Measurements from ENCODE around the gene GINS2. TPM values are rescaled to one million over a fixed set of nuclear protein-coding genes. Genes with fewer than 3 reads are reported as not detected.

Gene GINS2
- total RNA-seq, 2 experiments from 2014 or later, result 49.3 to 61.7 TPM

- no peaks in the 10 kb centered on the region for H3K9me3 Mint-ChIP-seq (ENCODE audit: low read depth)
- no peaks in the 10 kb centered on the region for H3K27me3 Mint-ChIP-seq
- H3K36me3 Mint-ChIP-seq, result peaks cover 17% of the 10 kb centered on the region
- H3K4me3 Mint-ChIP-seq, result no peak overlapping the region
- H3K4me1 Mint-ChIP-seq, result peaks cover 2% of the 10 kb centered on the region
- DNase-seq (no peak), ATAC-seq (no peak)
- H3K27ac Mint-ChIP-seq, result no peak overlapping the region
- CTCF ChIA-PET, result interaction anchor here (1.5 kb wide), 1 partner anchor 213 kb away, joined by 3 read pairs; no protein-coding TSS in a partner anchor
Measured at GRCh38 chr16:85632709-85633437, 55.9 kb downstream of the GINS2 start.

DNA sequence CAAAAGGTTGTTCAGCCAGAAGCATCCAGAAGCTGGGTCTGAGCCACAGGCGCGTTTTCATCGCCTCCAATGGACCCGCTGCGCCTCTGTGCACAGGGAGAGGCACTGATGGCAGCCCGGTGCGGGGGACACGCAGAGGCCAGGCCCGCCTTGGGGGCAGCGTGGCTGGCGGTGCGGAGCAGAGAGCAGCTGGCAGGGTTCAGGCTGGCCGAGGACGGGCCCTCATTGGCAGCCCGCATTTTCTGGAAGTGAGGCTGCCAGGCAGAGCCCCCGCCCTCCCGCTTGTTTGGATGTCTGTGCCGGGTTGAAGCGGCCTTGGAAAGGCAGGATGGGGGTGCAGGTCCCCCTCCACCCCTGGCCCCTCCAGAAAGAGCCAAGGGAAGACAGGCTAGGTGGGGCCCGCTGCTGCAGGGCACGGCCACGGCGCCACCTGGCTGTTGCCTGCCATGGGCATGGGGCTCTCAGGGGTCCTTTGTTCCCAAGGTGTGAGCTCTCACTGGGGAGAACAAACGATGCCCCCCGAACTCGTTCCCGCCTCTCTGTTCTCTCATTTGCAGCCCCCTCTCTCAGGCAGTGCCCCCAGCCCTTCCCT lies 56.9 kb downstream of the GINS2 start:
- no peak for ATAC-seq
- H3K27ac Mint-ChIP-seq, result no peak overlapping the region
- H3K36me3 Mint-ChIP-seq, result peaks cover 17% of the 10 kb centered on the region
- no peaks in the 10 kb centered on the region for H3K9me3 Mint-ChIP-seq (ENCODE audit: low read depth)
- CTCF ChIA-PET, result interaction anchor here (1.3 to 1.5 kb wide), 2 partner anchors 86 to 212 kb away, joined by 3 to 4 read pairs; no protein-coding TSS in a partner anchor
- DNase-seq, result no peak
- H3K4me3 Mint-ChIP-seq, result no peak overlapping the region
- no peaks in the 10 kb centered on the region for H3K27me3 Mint-ChIP-seq
- peaks cover 7% of the 10 kb centered on the region for H3K4me1 Mint-ChIP-seq

DNA sequence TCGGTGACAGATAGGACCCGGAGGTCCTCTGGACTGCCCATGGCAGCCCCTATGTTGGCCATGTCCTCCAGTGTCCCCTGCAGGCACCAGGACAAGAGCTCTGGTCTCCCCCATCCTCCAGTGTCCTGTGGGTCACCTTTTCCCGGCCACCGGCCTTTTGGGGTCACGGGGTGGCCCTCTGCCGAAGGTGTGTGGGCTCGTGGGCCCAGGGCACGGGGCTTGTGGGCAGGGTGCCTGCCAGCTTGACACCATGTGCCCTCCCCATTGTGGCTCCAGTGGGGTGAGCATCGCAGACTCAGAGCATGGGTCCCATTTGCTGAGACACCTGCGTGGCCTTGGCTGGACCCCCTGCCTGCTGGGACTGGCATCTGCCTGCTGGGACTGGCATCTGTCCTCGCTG lies 57.5 kb downstream of the GINS2 start:
- Mint-ChIP-seq H3K27me3 (no peaks in the 10 kb centered on the region), H3K27ac (no peak overlapping the region), H3K4me1 (peaks cover 13% of the 10 kb centered on the region), H3K4me3 (no peak overlapping the region), H3K36me3 (peaks cover 17% of the 10 kb centered on the region), H3K9me3 (ENCODE audit: low read depth) (no peaks in the 10 kb centered on the region)
- ATAC-seq (no peak), DNase-seq (no peak)
- CTCF ChIA-PET, result interaction anchor here (1.3 to 2.2 kb wide), 3 partner anchors 15 to 211 kb away, joined by 3 to 12 read pairs (median 4); no protein-coding TSS in a partner anchor

DNA sequence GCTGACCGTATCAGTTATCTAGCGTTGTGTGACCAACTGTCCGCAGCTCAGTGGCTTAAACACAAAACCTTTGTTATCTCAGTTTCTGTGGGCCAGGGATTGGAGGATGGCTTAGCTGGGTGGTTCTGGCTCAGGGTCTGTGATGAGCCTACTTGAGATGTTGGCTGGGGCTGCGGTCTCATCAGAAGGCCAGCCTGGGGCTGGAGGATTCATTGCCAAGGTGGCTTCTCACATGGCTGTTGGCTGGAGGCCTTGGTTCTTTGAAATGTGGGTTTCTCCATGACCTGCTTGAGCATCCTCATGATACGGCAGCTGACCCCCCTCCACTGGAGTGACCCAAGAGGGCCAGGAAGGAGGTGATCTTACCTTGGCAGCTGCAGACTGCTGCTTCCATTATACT lies 58.9 kb downstream of the GINS2 start:
- no peak for ATAC-seq
- no peaks in the 10 kb centered on the region for H3K9me3 Mint-ChIP-seq (ENCODE audit: low read depth)
- H3K4me3 Mint-ChIP-seq, result no peak overlapping the region
- H3K4me1 Mint-ChIP-seq, result peaks cover 17% of the 10 kb centered on the region
- H3K27ac Mint-ChIP-seq, result no peak overlapping the region
- H3K27me3 Mint-ChIP-seq, result no peaks in the 10 kb centered on the region
- peaks cover 17% of the 10 kb centered on the region for H3K36me3 Mint-ChIP-seq
- CTCF ChIA-PET, result interaction anchor here (1.2 to 2.2 kb wide), 3 partner anchors 14 to 355 kb away, joined by 3 to 12 read pairs (median 3); no protein-coding TSS in a partner anchor
- DNase-seq, result no peak

- Mint-ChIP-seq H3K27me3 (no peaks in the 10 kb centered on the region), H3K36me3 (peaks cover 17% of the 10 kb centered on the region), H3K9me3 (ENCODE audit: low read depth) (no peaks in the 10 kb centered on the region), H3K27ac (no peak overlapping the region), H3K4me3 (no peak overlapping the region), H3K4me1 (peaks cover 17% of the 10 kb centered on the region)
- no peak for ATAC-seq
- no peak for DNase-seq
- CTCF ChIA-PET, result interaction anchor here (1.3 to 2.2 kb wide), 3 partner anchors 13 to 209 kb away, joined by 3 to 12 read pairs (median 4); no protein-coding TSS in a partner anchor
Measured at GRCh38 chr16:85629326-85629725, 59.4 kb downstream of the GINS2 start.

DNA sequence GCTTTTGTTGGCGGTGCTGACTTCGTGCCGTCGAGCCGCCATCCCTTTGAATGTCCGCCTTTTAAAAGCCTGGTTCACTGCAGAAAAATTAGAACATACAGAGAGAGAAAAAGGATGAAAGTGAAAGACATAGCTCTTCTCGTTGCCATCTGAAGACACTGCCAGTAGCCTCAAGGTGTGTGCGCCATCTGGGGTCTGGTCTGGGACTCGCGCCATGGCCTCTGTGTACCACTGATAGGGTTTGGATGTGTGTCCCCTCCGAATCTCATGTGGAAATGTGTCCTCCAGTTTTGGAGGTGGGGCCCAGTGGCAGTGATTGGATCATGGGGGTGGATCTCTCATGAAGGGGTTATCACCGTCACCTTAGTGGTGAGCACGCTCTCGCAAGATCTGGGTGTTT lies 60.1 kb downstream of the GINS2 start:
- Mint-ChIP-seq H3K36me3 (peaks cover 17% of the 10 kb centered on the region), H3K4me3 (no peak overlapping the region), H3K9me3 (ENCODE audit: low read depth) (no peaks in the 10 kb centered on the region), H3K4me1 (peaks cover 17% of the 10 kb centered on the region), H3K27ac (no peak overlapping the region), H3K27me3 (no peaks in the 10 kb centered on the region)
- DNase-seq (no peak), ATAC-seq (no peak)
- CTCF ChIA-PET, result interaction anchor here (0.8 to 3.2 kb wide), 4 partner anchors 13 to 208 kb away, joined by 3 to 30 read pairs (median 4); no protein-coding TSS in a partner anchor

- H3K36me3 Mint-ChIP-seq, result peaks cover 17% of the 10 kb centered on the region
- peaks cover 17% of the 10 kb centered on the region for H3K4me1 Mint-ChIP-seq
- CTCF ChIA-PET, result interaction anchor here (0.8 to 3.2 kb wide), 3 partner anchors 12 to 208 kb away, joined by 3 to 30 read pairs (median 4); no protein-coding TSS in a partner anchor
- no peaks in the 10 kb centered on the region for H3K27me3 Mint-ChIP-seq
- no peaks in the 10 kb centered on the region for H3K9me3 Mint-ChIP-seq (ENCODE audit: low read depth)
- H3K27ac Mint-ChIP-seq, result no peak overlapping the region
- no peak overlapping the region for H3K4me3 Mint-ChIP-seq
- DNase-seq, result no peak
- no peak for ATAC-seq
Measured at GRCh38 chr16:85628265-85628556, 60.5 kb downstream of the GINS2 start.

DNA sequence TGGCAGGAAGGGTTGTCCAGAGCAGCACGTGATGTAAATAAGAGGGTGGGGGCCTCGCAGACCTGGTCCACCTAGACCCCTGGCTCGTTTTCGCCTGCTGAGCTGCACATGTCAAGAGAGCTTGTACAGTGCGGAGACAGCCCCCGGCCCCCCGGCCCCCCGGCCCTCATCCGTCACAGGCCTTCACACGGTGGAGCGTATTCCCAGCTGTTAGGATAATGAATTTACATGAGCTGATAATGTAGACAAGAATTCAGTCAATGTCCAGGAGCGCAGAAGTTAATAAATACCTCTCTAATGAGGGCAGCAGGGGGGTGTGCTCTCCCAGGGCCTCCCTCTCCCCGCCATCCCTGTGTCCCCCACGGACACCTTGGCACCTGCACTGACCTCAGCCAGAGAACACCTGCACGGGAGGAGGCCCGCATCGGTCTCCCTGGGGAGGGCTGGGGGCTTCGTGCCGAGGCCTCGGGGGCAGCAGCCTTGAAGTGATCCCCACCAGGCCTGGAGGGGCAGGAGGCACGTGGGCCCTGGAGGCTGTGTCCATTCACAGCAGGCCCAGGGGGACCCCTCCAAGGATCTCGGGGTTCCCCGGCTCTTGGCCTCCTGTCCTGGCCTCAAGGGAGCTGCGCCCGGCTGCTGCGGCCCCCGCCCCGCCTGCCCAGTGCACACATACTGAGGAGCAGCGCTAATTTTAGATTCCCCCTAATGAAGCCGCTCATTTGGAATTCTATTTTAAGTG lies 61.1 kb downstream of the GINS2 start:
- H3K36me3 Mint-ChIP-seq, result peaks cover 17% of the 10 kb centered on the region
- no peaks in the 10 kb centered on the region for H3K9me3 Mint-ChIP-seq (ENCODE audit: low read depth)
- no peaks in the 10 kb centered on the region for H3K27me3 Mint-ChIP-seq
- CTCF ChIA-PET, result interaction anchor here (0.7 to 3.2 kb wide), 4 partner anchors 12 to 207 kb away, joined by 3 to 30 read pairs (median 4); no protein-coding TSS in a partner anchor
- H3K4me1 Mint-ChIP-seq, result peaks cover 17% of the 10 kb centered on the region
- H3K27ac Mint-ChIP-seq, result no peak overlapping the region
- ATAC-seq (no peak), DNase-seq (no peak)
- no peak overlapping the region for H3K4me3 Mint-ChIP-seq

- H3K4me1 Mint-ChIP-seq, result peaks cover 17% of the 10 kb centered on the region
- DNase-seq (peak; percentile 66), ATAC-seq (peak; percentile 58)
- peaks cover 17% of the 10 kb centered on the region for H3K36me3 Mint-ChIP-seq
- H3K9me3 Mint-ChIP-seq (ENCODE audit: low read depth), result no peaks in the 10 kb centered on the region
- no peak overlapping the region for H3K4me3 Mint-ChIP-seq
- no peaks in the 10 kb centered on the region for H3K27me3 Mint-ChIP-seq
- CTCF ChIA-PET, result interaction anchor here (0.7 to 3.2 kb wide), 2 partner anchors 11 to 74 kb away, joined by 3 to 30 read pairs; no protein-coding TSS in a partner anchor
- H3K27ac Mint-ChIP-seq, result no peak overlapping the region
Measured at GRCh38 chr16:85627089-85627488, 61.7 kb downstream of the GINS2 start.

Other genes with a start within 250 kb of the GINS2 start
- 10 to 100 TPM; 43.1 to 55.1 TPM for gene GSE1, start 75.6 kb downstream of the GINS2 start, total RNA-seq
- under 1 TPM; 0.23 to 0.41 TPM for gene C16orf74, start 62.1 kb upstream of the GINS2 start, total RNA-seq
- 10 to 100 TPM; 32.2 to 33.9 TPM for gene EMC8, start 110.6 kb upstream of the GINS2 start, total RNA-seq
- 100 to 1,000 TPM; 422 to 473 TPM for gene COX4I1, start 110.7 kb upstream of the GINS2 start, total RNA-seq
- gene IRF8, start 210.2 kb upstream of the GINS2 start, total RNA-seq, result 10 to 100 TPM in 1 of 2 experiments, 1 to 10 TPM in 1; 8.4 to 11.1 TPM

Measured in activated CD8-positive, alpha-beta memory T cell treated with anti-CD3 and anti-CD28 coated beads, Interleukin-2, amount 10 ng/mL, durations not matched to agents 7 days and 5 days (primary cell).